HG02678 (cell line): ENCODE data around the gene COMMD4.
"Not testable (repeated sequence)": the region's sequence is repeated elsewhere in the genome, so short reads cannot be mapped to it uniquely, and the experiment has no call there.

Source experiments
- ATAC-seq: cut with Tn5 transposase; IDR thresholded peaks from one replicate; pipeline ENCODE4 v1.9.1; 2021; ENCODE audit warnings: mild to moderate bottlenecking, moderate library complexity; ENCODE audit not compliant: unreplicated experiment

Gene COMMD4

DNA sequence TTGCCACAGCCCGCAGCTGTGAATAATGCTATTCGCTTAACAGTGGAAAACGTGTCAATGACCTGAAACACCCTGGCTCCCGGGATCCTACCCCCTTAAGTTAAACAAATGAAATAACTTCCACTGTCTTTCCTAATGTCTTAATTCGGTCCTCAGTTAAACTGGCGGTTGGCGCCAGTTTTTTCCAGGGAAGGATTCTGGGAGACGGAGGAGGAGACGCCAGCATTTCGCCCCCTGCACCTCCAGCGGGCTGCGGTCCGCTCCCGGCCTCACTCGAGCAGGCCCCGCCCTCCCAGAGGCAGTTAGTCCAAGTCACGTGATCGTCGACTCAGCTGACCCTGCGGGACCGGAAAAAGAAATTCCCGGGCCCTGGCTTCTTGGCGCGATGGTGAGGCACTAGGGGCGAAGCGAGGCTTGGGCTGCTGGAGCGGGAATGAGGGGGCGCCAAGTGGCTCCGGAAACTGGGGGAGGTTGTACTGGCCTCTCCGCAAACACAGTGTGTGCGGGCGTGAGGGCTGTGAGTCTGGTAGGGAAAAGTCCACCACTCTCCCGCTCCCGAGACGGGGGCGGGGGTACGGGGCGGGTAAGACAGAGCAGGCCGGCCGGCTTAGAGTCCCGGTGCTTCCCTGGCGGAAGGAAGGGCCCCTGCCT lies at the start of gene COMMD4:
TSS of gene COMMD4 (plus strand) at position 359 of the 651 bp plus-strand sequence. CDS start at position 386, 27 bp downstream.
- ATAC-seq, result peak; percentile 76

- ATAC-seq, result not testable (repeated sequence)
Measured at GRCh38 chr15:75293660-75294059, 42.2 kb upstream of the COMMD4 start.

DNA sequence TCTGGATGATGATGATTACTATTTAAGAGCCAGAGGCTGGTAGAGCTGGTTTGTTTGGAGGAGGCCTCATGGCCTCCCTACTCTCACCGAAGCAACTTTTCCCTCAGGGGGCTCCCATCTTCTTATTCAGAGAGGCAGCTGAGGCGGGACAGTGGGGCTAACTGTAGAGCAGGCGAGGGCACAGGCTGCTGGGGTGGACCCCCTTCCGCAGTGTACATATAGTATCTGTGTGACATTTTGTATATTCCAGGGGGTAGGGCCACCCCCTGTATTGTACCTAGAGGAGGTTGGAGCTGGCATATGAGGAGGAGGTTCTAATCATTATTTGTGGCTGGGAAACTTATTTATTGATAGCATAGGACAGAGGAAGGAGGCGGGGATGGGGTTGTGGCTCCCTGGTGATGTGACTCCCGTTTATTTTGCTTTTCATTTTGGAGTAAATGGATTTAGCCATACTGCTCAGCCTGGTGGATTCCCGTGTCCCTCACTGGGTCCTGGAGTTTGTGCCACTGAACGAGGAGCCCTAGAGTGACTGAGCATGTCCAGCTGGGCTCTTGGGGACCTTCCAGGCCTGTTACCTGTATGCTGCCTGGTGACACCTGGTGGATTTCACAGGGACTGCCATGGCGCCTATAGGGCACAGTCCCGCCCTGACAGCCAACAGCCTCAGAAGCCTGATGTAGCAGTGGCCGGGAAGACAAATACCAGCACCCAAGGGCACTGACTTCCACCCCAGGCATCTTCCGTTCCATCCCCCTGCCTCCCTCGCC lies 37.1 kb upstream of the COMMD4 start:
- ATAC-seq, result peak; percentile 66

- ATAC-seq, result peak; percentile 62
Measured at GRCh38 chr15:75299311-75299688, 36.6 kb upstream of the COMMD4 start.

DNA sequence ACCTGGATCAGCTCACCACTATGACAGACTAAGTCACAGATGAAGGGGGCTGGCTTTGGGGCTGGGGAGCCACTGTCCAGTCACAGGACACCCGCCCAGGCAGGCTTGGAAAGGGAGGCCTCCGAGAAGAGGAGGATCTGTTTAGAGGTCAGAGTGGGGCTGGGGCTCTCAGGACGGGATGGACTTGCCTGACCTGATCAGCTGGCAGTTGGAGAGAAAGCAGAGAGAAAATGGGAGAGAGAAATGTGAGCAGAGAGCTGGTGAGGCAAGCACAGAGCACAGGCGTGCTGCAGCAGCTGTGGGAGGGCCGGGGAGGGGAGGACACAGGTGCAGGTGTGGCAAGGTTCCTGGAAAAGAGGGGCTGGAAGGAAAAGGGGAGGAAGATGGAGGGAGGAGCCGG lies 35.8 kb upstream of the COMMD4 start:
- ATAC-seq, result not testable (repeated sequence)

- ATAC-seq, result no peak
Measured at GRCh38 chr15:75302318-75302717, 33.5 kb upstream of the COMMD4 start.

GRCh38 chr15:75302753-75303152 lies 33.1 kb upstream of the COMMD4 start:
- ATAC-seq, result not testable (repeated sequence)

DNA sequence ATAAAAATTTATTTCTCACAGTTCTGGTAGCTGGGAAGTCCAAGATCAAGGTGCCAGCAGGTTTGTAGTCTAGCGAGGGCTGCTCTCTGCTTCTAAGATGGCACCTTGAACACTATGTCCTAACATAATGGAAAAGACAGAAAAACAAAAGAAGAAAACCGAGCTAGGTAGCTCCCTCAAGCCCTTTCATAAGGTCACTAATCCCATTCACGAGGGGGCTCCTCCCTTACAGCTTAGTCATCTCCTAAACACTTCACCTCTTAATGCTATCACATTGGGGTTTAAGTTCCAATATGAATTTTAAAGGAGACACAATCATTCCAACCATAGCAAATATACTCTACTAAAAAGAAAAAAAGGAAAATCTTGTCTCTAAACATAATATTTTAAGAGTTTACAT lies 29.7 kb upstream of the COMMD4 start:
- no peak for ATAC-seq

- no peak for ATAC-seq
Measured at GRCh38 chr15:75307778-75308390, 28.0 kb upstream of the COMMD4 start.

DNA sequence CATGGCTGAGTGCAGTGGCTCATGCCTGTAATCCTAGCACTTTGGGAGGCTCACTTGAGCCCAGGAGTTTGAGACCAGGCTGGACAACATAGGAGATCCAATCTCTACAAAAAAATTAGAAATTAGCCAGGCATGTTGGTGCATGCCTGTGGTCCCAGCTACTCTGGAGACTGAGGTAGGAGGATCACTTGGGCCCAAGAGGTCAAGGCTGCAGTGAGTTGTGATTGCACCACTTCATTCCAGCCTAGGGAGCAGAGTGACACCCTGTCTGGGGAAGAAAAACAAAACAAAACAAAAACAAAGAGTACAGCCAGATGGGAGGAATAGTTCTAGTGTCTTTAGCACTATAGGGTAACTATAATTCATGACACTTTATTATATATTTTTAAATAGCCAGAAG lies 26.2 kb upstream of the COMMD4 start:
- ATAC-seq, result no peak

DNA sequence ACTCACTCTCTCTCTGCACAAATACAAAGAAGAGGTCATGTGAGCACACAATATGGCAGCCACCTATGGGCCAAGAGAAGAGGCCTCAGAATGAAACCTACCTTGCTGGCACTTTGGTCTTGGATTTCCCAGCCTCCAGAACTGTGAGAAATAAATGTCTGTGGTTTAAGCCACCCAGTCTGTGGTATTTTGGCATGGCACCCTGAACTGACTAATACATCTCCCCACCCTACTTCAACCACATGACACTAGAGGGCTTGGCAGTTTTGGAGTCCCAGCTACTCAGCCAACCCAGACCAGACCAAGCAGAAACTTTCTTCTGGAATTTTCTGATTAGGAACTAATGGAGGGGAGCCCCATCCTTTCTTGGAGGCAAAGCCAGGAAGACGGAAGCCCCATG lies 23.3 kb upstream of the COMMD4 start:
- ATAC-seq, result not testable (repeated sequence)

DNA sequence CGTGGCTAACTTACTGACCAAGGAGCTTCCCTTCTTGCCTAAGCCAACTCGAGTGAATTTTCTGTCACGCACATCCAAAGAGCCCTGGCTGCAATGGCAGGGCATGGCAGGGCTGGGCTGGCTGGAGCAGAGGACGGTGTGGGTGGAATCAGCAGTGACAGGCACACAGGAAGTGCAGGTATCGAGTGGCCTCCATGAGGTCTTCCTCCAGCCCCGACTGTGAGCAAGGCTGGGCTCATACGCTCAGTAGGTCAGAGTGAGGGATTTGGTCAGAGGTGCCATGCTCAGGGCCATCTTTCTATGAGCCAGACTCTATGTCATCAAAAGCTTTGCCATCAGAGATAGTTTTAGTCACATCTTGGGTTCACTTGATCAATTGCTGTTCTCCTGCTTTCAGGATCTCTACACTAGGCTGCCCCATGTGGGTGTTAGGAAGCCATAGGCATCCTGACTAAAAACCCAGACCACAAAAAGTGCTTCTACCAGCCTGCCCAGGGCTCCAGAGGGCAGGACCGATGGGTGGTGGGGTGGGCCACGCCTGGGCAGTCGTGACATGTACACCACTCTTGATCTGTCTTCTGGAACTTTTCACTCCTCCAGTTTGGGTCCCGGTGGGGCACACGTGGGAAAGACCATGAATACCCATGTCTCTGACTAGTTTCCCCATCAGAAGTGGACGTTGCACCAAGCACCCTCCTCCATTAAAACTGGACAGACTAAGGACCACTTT lies 22.6 kb upstream of the COMMD4 start:
- no peak for ATAC-seq

DNA sequence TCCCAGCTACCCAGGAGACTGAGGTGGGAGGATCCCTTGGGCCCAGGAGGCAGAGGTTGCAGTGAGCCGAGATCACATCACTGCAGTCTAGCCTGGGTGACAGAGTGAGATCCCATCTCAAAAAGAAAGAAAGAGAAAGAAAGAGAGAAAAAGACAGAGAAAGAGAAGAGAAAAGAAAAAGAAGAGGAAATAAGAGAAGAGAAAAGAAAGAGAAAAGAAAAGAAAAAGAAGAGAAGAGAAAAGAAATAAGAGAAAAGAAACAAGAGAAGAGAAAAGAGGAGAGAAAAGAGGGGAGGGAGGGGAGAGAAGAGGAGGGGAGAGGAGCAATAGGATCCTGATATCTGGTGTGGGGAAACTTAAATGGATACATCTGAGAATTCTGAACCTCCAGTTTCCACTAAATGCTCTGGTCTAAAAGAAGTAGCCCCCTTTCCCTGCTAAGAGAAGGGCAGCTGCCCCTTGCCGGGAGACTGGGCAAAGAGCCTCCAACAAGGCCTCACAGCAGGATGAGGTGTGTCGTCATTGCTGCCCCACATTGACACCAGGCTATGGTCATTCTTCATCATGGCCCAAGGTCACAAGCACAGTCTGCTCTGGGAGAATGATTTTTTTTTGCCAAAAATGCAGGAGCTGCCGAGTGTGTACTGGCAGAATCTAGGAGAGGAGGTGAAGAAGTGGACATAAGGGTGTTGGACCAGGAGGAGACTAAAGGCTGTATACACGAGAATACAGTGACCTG lies 21.1 kb upstream of the COMMD4 start:
- ATAC-seq, result no peak

- not testable (repeated sequence) for ATAC-seq
Measured at GRCh38 chr15:75319231-75319897, 16.5 kb upstream of the COMMD4 start.

DNA sequence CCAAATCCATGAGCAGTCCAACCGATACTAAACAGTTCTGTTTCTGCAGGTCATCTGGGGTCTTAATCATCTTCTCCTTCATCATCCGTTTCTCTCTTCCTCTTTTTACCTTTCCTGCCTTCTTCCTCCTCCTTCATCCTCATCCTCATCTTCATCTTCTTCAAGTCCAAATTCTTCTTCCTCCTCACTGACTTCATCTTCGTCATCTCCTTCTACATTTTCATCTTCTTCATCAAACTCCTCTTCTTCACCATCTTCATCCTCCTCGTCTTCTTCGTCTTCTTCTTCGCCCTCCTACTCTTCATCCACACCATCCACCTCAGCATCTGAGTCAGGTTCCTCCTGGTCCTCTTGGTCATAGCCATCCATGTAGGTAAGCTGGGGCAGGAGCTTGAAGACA lies 14.2 kb upstream of the COMMD4 start:
- ATAC-seq, result no peak

DNA sequence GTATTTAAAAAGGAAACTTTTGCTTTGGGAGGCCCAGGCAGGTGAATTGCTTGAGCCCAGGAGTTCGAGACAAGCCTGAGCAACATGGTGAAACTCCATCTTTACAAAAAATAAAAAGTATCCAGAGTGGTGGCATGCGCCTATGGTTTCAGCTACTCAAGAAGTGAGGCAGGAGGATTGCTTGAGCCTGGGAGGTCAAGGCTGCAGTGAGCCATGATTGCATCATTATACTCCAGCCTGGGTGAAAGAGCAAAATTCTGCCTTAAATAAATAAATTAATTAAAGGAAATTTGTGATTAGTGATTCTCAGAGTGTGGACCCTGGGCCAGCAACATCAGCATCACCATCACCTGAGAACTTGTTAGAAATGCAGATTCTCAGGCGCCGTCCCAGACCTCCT lies 9.9 kb upstream of the COMMD4 start:
- ATAC-seq, result no peak

GRCh38 chr15:75327005-75327404 lies 8.9 kb upstream of the COMMD4 start:
- ATAC-seq, result no peak

GRCh38 chr15:75327491-75327890 lies 8.4 kb upstream of the COMMD4 start:
- ATAC-seq, result no peak

- no peak for ATAC-seq
Measured at GRCh38 chr15:75328493-75329314, 7.2 kb upstream of the COMMD4 start.
